Skin epidermis (tissue), 12 donors: ENCODE data around the gene HES4.
"Not testable (repeated sequence)": the region's sequence is repeated elsewhere in the genome, so short reads cannot be mapped to it uniquely, and the experiment has no call there.

Source experiments
- H3K27ac ChIP-seq, 21 experiments: fragments of 200-600 bp; sonication (generic) in 11 of 21; one replicate each; pipeline ENCODE4 v1.5.0; 2020; ENCODE audit warnings: mild to moderate bottlenecking in 3 of 21, inconsistent platforms in 2 of 21, moderate library complexity in 2 of 21
- H3K4me3 ChIP-seq, 7 experiments: fragments of 200-600 bp; sonication (generic) in 2 of 7; one replicate each; pipeline ENCODE4 v1.5.0; 2020; ENCODE audit warnings: inconsistent platforms in 2 of 7, mild to moderate bottlenecking in 2 of 7, moderate library complexity in 1 of 7

Gene HES4

GRCh38 chr1:1020000-1020404, 20.1 kb upstream of the HES4 start, which contains the start of gene AGRN:
AGRN (plus strand) TSS chr1:1020120; CDS start chr1:1020173, 53 bp downstream.
- H3K4me3 ChIP-seq = peak within 1 kb of the TSS; percentile 52 to 82 (median 77)
- H3K27ac ChIP-seq = peak within 1 kb of the TSS; percentile 38 to 95 (median 83)

GRCh38 chr1:1019122-1019999, 19.5 kb upstream of the HES4 start:
- Histone ChIP-seq H3K27ac (peak overlapping the region; percentile 38 to 95 (median 83)), H3K4me3 (peak overlapping the region; percentile 52 to 82 (median 77))

- H3K4me3 ChIP-seq, H3K27ac ChIP-seq: not testable (repeated sequence)
Observed at GRCh38 chr1:1018321-1018685, 18.4 kb upstream of the HES4 start.

GRCh38 chr1:1017397-1018320, 17.8 kb upstream of the HES4 start:
- H3K4me3 ChIP-seq, H3K27ac ChIP-seq: not testable (repeated sequence)

- H3K27ac ChIP-seq = peak overlapping the region in 9 of 21 experiments; percentile 11 to 94 (median 82)
- H3K4me3 ChIP-seq = peak overlapping the region in 1 of 7 experiments; percentile 55
Observed at GRCh38 chr1:1014799-1015681, 15.1 kb upstream of the HES4 start.

GRCh38 chr1:1013922-1014648, 14.2 kb upstream of the HES4 start:
- peak overlapping the region; percentile 35 to 58 (median 42) for H3K4me3 ChIP-seq
- peak overlapping the region in 20 of 21 experiments; percentile 20 to 94 (median 82) for H3K27ac ChIP-seq

- peak within 1 kb of the TSS; percentile 35 to 58 (median 42) for H3K4me3 ChIP-seq
- H3K27ac ChIP-seq = peak within 1 kb of the TSS in 20 of 21 experiments; percentile 20 to 94 (median 82)
Observed at GRCh38 chr1:1013105-1013921, 13.4 kb upstream of the HES4 start, which contains the start of gene ISG15. ISG15 (plus strand) TSS chr1:1013497; CDS start chr1:1013574, 77 bp downstream.

- H3K4me3 ChIP-seq = peak overlapping the region; percentile 35 to 58 (median 42)
- peak overlapping the region in 19 of 21 experiments; percentile 20 to 94 (median 83) for H3K27ac ChIP-seq
Observed at GRCh38 chr1:1012736-1013104, 12.8 kb upstream of the HES4 start.

GRCh38 chr1:1011396-1011949, 11.6 kb upstream of the HES4 start:
- Histone ChIP-seq H3K4me3 (no peak overlapping the region), H3K27ac (no peak overlapping the region)

GRCh38 chr1:1010131-1010530, 10.2 kb upstream of the HES4 start:
- H3K27ac ChIP-seq, H3K4me3 ChIP-seq: not testable (repeated sequence)

GRCh38 chr1:1006305-1007159, 6.6 kb upstream of the HES4 start:
- H3K27ac ChIP-seq = no peak overlapping the region
- no peak overlapping the region for H3K4me3 ChIP-seq

- no peak overlapping the region for H3K4me3 ChIP-seq
- no peak overlapping the region for H3K27ac ChIP-seq
Observed at GRCh38 chr1:1005774-1006304, 5.9 kb upstream of the HES4 start.

GRCh38 chr1:1004780-1005697, 5.1 kb upstream of the HES4 start:
- Histone ChIP-seq H3K27ac (no peak overlapping the region), H3K4me3 (no peak overlapping the region)

- no peak overlapping the region for H3K27ac ChIP-seq
- no peak overlapping the region for H3K4me3 ChIP-seq
Observed at GRCh38 chr1:1004420-1004779, 4.5 kb upstream of the HES4 start.
